Measurements from ENCODE around the gene WNT3A.
"Not testable (repeated sequence)": the region's sequence is repeated elsewhere in the genome, so short reads cannot be mapped to it uniquely, and the experiment has no call there.

Gene WNT3A

DNA sequence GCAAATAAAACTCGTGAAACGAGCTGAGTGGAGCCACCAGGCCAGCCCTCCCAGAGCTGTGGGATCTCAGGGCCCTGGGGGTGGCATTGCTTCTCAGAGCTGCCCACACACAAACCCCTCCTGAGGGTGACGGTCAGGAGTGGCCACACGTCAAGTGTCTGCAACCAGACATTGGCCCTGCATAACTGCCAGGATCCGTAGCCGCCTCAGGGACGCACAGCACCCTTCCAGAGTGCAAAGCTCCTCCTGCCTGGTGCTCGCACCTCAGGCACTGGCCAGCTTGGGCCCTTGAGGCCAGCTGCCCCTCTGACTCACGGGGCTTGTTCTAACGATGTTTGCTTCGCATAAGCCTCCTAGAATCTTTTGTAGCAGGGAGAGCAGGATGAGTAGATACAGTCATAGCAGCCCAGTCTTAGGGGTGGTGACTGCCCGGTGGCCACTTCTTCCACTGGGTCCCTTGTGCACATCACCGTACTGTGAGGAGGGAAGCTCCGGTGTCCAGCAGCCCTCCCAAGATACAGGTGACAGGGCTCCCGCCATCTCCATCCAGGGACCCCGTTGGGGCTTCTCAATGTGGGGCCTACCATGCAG lies 5.0 kb downstream of the WNT3A start:
- no peak for DNase-seq

DNA sequence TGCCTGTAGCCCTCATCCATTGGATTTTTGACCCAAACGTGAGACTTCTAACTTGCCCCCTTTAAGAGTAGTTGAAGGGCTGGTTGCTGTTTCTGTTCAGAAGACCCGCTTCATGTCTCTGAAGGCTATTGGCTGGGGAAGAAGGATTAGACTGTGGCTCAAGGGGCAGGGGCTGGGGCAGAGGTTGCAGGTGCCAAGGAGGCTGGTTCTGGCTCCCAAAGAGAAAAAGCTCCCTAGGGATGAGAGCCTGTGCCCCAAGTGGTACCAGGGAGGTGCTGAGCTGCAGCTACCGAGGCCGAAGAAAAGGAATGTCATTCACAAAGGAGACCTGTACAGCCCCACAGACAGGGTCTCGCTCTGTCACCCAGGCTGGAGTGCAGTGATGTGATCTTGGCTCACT lies 5.8 kb downstream of the WNT3A start:
- no peak for DNase-seq

DNA sequence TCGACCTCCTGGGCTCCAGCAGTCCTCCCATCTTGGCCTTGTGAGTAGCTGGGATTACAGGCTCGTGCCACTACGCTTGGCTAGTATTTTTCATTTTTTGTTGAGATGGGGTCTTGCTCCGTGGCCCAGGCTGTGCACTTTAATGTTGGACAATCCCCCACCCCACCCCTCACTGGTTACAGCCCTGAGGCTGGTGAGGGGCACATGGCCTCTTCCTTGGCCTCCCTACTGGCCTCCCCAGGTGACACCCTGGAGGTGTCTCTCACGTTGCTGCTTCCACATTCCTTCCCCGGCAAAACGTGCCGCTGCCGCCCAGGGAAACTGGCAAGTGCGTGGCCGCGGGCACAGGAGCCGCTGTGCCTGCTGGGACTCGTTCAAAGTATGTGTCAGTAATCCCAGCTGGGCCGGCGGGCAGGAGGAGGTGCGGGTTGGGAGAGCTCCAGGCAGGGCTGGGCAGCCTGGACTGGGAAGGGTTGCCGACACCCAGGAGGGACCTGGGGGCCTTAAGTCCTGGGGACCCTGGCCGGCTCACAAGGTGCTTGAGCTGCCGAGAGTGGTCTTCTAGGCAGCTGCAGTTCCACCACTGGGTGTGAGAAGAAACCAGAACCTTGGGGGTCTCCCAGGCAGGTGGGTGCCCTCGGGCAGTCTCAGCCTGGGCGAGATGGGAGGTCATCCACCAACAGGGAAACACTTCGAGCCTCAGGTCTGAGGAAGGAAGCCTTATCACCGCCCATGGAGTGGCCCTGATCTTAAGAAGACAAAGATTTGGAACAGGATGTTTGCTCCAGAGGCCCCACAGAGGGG lies 6.5 kb downstream of the WNT3A start:
- no peak for DNase-seq

DNA sequence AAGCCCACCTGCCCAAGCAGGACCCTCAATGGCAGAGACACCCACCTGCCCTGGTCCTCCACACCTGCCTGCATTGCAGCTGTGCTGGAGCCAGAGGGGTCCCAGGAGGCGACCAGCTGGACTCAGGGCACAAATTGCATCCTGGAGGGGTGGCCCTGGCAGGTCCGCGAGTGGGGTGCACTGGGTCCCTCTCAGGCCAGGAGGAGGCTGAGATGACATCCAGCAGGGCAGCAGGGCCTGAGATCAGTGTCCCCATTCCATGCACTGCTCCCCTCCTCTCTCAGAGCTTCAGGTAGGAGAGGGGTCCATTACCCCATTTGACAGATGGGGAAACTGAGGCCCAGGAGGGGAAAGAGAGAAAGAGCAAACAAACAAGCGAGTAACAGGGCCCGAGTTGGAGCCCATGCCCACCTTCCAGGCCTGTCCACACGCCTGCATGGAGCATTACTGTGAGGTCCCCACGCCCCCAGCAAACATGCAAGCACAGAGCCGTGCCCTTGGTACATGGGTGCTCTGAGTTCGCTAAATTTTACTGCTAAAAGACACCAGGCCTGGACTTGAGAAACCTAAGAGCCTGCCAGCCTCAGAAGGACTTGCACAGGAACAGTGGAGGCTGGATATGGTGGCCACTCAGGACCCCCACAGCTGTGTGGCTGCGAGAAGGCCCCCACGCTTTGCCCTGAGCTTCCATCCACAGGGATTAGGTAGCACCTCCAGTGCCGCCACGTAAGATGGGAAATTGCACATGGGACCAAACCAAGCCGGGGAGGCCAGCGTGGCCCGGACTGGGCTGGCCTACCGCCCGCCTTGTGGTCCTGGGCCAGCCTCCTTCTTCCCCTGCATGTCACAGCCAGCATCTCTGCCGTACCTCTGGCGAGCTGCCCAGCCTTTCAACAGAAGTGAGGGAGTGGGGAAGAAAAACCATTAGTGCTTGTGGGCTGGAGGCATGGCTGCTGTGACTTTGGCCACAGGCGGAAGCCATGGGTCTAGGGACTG lies 7.4 kb downstream of the WNT3A start:
- DNase-seq: no peak

DNA sequence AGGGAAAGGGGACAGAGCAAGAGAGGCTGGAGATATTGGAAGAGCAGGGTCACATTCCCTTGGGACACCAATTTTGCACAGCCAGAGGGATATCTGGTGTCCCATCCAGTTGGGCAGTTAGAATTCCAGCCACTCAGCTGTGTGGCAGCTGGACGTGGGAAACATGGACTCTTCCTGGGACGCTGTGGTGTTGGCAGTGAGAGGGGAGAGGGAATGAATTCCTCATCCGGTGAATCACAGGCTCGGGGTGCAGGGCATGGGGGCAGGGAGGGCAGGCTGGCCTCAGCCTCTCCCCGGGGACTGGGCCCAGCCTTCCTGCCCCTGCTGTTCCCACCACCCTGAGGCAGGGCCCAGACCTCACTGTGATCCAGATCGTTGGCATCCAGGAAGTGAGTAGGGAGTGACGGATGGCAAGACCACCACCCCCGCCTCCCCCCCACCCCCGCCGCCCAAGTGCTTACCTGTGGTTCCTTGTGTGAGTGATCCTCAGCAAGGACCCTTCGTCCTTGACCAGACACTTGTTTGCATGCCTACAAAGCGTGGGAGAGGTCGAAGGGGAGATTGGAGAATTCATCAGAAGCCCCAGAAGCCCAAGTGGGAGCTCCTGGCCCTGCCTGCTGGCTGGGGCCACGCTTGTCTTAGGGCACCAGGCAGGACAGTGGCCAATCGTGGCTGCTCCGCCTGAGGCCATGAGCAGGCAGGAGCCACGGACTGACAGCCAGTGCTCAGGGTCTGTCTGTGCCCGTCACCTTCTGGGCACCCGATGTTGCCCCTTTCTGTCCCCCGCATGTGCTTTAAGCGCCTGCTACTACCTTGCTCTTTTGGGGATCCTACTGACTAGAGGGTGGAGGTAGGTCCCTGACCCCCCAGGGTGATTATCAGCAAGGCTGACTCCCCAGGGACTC lies 8.7 kb downstream of the WNT3A start:
- no peak for DNase-seq

DNA sequence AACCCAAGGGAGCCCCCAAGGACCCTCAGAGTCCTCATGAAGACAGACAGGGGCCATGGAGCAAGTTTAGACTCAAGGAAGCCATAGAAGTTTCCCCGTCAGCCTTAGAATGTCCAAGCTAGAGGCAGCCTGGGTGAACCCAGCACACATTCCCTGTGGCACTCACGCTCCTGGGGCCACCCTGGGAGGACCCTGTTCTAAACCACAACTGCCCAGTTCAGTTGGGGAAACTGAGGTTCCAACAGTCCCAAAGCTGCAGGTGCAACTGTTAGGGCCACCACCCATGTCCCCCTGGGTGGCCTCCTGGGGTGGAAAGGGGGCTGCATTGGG lies 9.3 kb downstream of the WNT3A start:
- no peak for DNase-seq

DNA sequence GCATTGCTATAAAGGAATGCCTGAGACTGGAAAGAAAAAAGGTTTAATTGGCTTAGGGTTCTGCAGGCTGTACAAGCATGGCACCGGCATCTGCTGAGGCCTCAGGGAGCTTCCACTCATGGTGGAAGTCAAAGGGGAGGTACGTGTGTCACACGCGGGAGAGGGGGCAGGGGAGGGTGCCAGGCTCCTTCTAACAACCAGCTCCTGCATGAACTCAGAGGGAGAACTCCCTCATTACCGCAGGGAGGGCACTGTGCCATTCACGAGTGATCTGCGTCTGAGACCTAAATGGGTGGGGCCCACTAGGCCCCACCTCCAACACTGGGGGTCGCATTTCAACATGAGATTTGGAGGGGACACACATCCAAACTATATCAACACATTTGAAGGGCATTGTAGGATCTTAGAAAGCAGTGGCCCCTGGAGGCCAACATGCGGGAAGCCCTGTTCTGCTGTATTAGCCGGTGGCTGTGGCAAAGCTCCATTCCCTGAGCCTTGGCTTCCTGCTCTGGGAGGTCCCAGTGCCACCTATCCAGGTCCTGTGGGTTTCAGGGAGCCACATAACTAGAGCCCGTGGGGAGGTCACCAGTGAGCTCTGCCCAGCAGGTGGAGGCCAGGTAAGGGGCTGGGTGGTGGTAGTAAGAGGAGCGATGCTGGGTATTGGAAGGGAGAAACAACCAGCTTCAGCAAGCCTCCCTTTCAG lies 10.0 kb downstream of the WNT3A start:
- DNase-seq: no peak

DNA sequence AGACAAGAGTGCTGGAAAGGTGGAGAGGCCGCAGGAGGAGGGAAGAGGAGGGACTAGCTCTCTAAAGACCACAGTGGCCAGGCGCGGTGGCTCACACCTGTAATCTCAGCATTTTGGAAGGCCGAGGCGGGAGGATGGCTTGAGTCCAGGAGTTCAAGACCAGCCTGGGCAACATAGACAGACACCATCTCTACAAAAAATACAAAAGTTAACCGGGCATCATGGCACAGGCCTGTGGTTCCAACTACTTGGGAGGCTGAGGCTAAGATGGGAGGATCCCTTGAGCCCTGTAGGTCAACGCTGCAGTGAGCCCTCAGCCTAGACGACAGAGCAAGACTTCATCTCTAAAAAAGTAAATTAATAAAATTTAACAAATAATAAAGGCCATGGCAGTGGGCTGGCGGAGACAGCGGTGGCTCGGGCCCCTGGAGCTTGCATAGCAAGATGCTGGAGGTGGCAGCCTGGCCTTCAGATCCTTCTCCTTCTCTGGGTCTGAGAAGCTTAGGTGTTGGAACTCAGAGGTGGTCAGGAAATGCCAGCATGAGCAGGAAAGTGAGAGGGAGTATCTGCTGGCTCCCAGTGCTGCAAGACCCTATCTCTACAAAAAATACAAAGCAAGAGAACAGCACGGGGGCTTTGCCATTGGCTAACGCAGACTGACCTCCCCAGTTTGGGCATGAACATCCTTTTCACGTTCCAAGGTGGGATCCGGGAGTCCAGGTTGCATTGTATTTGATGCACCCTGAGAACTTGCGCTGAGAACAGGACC lies 10.7 kb downstream of the WNT3A start:
- no peak for DNase-seq

DNA sequence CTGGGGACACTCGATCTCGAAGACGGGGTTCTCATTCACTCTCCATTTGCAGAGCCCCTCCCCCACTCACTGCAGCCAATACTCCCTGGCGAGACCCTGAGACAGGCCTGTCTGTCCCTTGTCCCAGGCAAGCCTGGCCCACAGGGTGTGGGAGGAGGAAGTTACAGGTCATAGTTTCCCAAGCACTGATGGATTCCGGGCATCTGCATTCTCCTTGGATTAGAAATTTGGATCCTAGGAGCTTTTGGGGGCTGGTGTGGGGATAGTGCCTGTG lies 11.3 kb downstream of the WNT3A start:
- no peak for DNase-seq

DNA sequence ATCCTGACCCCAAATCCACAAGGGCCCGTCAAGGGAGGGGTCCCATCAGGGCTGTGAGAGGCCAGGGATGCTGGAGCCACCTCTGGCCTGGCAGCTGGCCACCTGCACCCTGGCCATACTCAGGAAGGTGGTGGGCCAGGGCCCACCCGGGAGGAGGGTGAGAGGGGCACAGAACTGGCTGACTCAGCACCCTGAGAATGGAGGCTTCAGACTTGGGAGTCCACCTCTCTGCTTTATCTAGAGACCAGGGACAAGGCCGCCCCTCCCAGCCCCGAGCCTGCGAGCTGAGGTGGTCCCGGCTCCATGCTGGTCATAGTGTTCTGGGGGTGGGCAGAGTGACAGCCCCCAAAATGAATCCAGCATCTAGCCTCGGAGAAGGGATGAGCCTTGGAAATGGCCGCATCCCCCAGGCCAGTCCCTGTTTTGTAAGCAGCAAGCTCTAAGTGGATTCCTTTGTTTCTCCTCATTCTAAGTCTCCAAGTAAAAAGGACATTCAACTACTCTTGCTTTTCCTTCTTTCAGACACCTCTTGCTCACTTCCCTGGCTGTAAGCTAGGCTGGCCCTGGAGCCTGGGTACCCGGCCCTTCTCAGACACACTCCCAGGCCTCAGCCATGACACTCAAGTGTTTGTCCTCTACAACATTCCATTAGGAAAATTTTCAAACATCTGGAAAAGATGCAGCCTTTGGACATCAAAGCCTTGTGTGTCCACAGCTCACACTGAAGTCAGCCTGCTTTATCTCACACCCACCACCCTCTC lies 12.3 kb downstream of the WNT3A start:
- no peak for DNase-seq

DNA sequence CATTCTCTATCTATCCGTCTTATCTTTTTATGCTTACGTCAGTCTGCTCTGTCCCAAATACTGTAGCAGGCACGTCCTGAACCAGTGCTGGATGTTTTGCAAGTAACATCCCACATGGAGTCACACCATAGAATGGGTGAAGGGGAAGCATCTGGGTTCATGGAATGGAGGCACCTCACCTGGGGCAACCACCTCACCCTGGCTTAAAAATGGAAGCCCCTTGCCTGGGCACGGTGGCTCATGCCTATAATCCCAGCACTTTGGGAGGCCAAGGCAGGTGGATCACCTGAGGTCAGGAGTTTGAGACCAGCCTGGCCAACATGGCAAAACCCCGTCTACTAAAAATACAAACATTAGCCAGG lies 12.9 kb downstream of the WNT3A start:
- not testable (repeated sequence) for DNase-seq

DNA sequence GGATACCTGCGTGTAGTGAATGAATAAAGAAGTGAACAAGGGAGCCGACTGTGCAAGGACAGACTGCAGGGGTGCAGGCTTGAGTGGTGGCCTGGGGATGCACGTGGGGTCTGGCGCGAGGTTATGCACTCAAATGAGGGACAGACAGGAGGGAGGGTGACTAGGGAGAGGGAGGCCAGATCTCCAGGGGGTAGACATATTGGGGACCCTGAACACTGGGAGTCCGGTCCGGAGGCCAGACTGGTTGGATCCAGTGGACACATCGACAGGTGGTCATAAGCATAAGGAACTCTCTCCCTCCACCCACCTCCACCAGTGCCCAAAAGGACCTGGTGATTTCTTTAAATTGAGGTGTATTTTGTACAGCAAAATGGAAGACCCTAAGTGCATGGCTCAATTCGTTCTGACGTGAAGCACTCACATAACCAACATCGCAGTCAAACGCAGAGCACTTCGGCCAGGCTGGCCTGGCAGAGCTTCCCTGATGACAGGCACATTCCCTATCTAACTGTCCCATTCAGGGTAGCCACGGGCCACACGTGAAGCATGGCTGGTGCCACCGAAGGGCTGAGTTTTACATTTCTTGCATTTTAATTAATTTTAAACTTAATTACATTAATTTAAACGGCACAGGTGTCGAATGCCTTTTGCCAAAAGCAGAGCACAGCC lies 14.0 kb downstream of the WNT3A start:
- no peak for DNase-seq

DNA sequence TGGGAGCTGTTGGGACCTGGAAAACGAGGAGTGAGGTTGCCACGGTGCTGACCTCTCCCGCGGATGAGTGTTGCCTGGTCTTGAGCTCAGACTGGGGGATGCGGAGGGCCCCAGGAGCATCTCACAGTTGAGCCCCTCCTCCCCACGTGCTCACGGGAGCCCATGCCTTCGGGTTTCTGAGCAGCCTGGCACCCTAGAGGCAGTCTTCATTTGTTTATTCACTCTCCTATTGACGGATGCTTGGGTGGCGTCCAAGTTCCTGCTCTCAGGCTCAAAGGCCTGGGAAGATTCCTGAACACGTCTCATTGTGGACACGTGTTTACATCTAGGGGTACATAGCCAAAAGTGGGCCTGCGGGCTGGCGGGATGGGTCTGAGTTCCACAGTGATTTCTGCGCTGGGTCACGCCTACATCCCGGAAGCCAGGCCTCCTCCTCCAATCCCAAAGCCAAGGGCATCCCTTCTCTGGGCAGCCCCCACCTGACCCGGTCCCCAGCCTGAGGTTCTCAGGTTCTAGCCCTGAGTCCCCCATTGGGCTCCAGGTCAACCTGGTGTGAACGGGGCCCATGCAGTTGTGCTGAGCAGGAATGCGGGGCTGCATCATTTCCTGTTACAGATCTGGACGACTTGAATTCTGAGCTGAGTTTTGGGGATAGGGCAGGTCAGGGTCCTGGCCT lies 14.7 kb downstream of the WNT3A start:
- no peak for DNase-seq

DNA sequence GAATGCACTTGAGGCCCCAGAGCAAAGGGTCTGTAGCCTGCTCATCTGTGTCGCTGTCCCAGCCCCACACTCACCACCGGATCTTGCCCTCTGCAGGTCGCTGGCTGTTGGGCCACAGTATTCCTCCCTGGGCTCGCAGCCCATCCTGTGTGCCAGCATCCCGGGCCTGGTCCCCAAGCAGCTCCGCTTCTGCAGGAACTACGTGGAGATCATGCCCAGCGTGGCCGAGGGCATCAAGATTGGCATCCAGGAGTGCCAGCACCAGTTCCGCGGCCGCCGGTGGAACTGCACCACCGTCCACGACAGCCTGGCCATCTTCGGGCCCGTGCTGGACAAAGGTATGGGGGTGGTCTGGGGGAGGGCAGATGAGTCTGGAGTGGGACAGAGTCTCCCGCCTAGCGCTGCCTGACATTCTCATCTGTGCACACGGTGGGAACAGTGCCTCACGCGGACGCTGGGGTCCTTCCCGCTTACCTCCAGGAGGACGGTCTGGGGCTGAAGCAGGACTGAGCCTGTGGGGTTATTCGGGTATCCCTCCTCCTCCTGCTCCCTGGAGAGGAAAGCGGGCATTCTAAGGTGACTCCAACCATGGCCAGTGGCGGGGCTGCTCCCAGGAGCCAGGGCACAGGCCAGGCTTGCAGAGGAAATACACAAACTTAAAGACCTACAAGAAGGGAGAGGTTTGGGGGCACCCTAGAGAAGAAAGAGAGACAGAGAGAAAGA lies 15.9 kb downstream of the WNT3A start:
- no peak for DNase-seq

DNA sequence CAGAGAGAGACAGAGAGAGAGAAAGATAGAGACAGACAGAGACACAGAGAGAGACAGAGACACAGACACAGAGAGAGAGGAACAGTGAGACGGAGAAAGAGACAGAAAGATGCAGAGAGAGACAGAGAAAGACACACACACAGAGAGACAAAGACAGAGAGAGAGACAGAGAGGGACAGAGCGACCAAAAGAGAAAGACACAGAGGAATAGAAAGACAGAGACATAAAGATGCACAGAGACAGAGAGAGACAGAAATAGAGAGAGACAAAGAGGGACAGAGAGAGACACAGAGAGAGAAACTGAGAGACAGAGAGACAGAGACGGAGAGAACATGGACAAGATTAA lies 16.5 kb downstream of the WNT3A start:
- DNase-seq: no peak

DNA sequence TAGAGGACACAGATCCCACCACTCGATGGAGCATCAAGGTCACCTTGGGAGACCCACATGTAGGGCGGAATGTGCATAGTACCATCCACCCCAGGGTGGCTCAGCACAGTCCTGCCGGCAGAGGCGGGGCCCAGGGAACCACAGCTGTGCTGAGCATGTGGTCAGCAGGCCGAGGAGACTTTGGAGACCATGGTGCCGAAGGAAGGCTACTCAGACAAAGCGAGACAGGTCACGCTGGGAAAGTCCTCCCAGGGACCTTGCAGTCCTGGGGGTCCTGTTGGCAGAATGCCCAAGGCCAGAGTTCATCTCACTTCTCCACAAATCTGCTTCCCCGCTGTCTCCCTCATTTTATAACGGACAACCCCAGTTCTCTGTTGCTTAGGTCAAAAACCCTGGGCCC lies 22.5 kb downstream of the WNT3A start:
- DNase-seq: no peak

DNA sequence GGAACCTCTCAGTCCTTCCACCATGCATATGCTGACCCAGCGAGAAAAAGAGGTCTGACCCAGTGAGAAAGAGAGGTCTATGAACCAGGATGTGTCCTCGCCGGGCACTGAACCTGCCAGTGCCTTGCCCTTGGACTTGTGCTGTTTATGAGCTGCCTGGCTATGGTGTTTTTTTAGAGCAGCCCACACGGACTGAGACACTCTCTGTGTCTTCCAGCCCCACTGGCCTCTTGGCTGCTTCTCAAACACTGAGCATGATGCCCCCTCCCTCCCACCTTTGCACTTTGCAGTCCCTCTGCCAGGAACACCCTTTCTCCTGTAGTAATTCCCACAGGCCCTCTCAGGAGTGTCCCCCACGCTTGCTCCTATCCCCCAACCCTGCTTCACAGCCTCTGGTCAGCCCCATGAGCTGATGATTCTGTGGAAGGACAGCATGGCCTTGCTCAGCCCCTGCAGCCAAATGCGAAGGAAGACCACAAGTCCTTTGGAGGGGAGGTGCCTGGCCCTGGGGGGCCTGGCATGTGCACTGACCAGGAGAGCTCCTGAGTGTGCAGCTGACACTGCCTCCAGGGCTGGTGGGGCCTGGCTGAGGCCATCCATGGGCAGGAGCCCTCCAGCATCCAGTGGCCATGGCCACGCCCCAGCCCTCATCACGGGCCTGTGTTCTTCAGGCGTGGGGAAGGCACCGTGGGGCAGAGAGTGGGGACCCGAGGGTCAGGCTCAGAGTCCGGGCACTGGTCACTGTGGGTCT lies 23.8 kb downstream of the WNT3A start:
- no peak for DNase-seq

DNA sequence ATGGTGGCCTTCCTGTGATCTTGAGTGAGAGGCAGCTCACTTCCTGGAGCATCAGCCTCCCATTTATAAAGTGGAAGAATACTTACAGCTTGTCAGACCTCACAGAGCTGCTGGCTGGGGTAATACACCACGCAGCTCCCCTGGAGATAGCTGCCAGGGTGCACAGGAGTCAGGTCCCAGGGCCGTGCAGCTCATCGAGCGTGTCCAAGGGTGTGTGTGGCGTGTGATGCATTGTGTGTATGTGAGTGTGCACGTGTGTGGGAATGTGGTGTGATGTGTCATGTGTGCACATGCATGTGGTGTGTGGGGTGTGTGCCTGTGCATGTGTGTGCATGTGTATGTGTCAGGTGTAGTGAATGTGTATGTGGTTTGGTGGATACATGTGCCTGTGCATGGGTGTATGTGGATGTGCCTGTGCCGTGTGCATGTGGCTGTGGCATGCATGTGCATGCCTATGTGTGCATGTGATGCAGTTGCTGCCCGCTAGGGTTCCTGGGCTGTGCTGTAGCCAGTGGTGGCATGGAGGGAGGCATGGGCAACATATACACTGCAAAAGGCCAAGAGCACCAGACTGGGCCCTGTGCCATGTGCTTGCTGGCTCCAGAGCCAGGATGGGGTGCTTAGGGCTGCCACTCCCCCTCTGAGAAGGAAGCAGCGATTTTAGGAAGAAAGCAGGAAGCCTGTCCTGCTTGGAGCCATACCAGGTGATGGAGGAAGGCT lies 24.6 kb downstream of the WNT3A start:
- no peak for DNase-seq
